Adrenal gland (tissue), 5 donors: ENCODE data around the gene RHEX.

Source experiments
- POLR2A ChIP-seq, 2 donors: fragments of 450-650 bp; IDR thresholded peaks; one replicate each; pipeline ENCODE4 v1.6.1; 2017; ENCODE audit warnings: antibody characterized with exemption in 2 of 2, mild to moderate bottlenecking in 2 of 2, moderate library complexity in 1 of 2
- TF ChIP-seq, protein P1 (sequence below), 6 experiments: fragments of 450-650 bp in 4 of 6; fragments of 200-600 bp in 2 of 6; sonication (generic) in 1 of 6; IDR thresholded peaks; 1 replicate in 5 of 6; 2 replicates in 1 of 6; pipeline versions ENCODE4 v1.5.1 to v1.8.0; 2016 to 2021; ENCODE audit warnings: antibody characterized with exemption in 6 of 6, mild to moderate bottlenecking in 2 of 6, moderate library complexity in 1 of 6
- donor health status: DM: no; HTN: no; CAD: no.

DNA sequence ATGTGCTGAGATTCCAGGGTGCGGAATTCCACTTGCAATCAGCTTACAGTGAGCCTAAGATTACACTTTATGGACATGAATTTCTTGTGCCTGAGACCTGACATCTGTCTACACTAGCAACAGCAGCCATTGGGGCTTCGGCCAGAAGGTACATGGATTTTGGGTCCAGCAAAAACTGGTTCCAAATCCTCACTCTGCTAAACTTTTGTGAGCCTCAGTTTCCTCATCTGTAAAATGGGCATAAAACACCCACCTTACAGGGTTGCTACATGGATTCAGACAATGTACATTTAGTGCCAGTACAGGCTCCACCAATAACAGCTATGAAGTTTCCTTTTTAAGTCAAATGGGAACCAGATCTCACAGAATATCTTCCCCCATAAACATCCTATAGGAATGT lies 30.8 kb downstream of the RHEX start:
- TF ChIP-seq, protein P1, sequence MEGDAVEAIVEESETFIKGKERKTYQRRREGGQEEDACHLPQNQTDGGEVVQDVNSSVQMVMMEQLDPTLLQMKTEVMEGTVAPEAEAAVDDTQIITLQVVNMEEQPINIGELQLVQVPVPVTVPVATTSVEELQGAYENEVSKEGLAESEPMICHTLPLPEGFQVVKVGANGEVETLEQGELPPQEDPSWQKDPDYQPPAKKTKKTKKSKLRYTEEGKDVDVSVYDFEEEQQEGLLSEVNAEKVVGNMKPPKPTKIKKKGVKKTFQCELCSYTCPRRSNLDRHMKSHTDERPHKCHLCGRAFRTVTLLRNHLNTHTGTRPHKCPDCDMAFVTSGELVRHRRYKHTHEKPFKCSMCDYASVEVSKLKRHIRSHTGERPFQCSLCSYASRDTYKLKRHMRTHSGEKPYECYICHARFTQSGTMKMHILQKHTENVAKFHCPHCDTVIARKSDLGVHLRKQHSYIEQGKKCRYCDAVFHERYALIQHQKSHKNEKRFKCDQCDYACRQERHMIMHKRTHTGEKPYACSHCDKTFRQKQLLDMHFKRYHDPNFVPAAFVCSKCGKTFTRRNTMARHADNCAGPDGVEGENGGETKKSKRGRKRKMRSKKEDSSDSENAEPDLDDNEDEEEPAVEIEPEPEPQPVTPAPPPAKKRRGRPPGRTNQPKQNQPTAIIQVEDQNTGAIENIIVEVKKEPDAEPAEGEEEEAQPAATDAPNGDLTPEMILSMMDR (IDR thresholded peaks at IDR 0.05), result no peak
- no peak for TF ChIP-seq POLR2A (IDR thresholded peaks at IDR 0.05)
